ACC112 (cell line): Measurements from ENCODE around the gene CECR2.
A peak's percentile ranks its signal among the peaks of the same experiment; 100 is the strongest.

ENCODE experiments used
- H2AFZ ChIP-seq: fragments of 200-600 bp; sonication (generic); one replicate; pipeline ENCODE4 v1.6.0; 2017; ENCODE audit warnings: antibody characterized with exemption, low read length; ENCODE audit not compliant: unreplicated experiment
- H3K27ac ChIP-seq: fragments of 200-600 bp; sonication (generic); 2 replicates; pipeline ENCODE4 v1.5.1; 2014; ENCODE audit warnings: low read depth, mild to moderate bottlenecking, antibody characterized with exemption, low read length, moderate library complexity
- H3K27me3 ChIP-seq: fragments of 200-600 bp; sonication (generic); 2 replicates; pipeline ENCODE4 v1.6.1; 2014; ENCODE audit warnings: mild to moderate bottlenecking, antibody characterized with exemption, low read length, moderate library complexity, mixed read lengths; ENCODE audit not compliant: insufficient read depth
- H3K36me3 ChIP-seq: fragments of 200-600 bp; sonication (generic); 2 replicates; pipeline ENCODE4 v1.6.1; 2016; ENCODE audit warnings: mild to moderate bottlenecking, antibody characterized with exemption, low read length, moderate library complexity, mixed read lengths; ENCODE audit not compliant: insufficient read depth
- H3K4me1 ChIP-seq: fragments of 200-600 bp; sonication (generic); one replicate; pipeline ENCODE4 v1.6.1; 2016; ENCODE audit warnings: low read length, mixed read lengths; ENCODE audit not compliant: insufficient read depth, unreplicated experiment, control insufficient read depth
- H3K4me3 ChIP-seq: fragments of 200-600 bp; sonication (generic); 2 replicates; pipeline ENCODE4 v1.5.1; 2014; ENCODE audit warnings: mild to moderate bottlenecking, low read depth, low read length
- H3K79me2 ChIP-seq: fragments of 200-600 bp; sonication (generic); one replicate; pipeline ENCODE4 v1.6.0; 2016; ENCODE audit warnings: low read length; ENCODE audit not compliant: control insufficient read depth, unreplicated experiment, insufficient read depth

Gene CECR2

GRCh38 chr22:17343766-17344165 lies 25.5 kb upstream of the CECR2 start:
- H3K4me1 ChIP-seq: no peaks in the 10 kb centered on the region
- no peaks in the 10 kb centered on the region for H3K36me3 ChIP-seq
- H3K79me2 ChIP-seq: no peaks in the 10 kb centered on the region
- peaks cover 10% of the 10 kb centered on the region; the same call in 1 of the 2 replicates for H3K27me3 ChIP-seq
- no peak overlapping the region for H2AFZ ChIP-seq
- no peak overlapping the region for H3K27ac ChIP-seq
- no peak overlapping the region for H3K4me3 ChIP-seq

- no peaks in the 10 kb centered on the region for H3K4me1 ChIP-seq
- H3K27ac ChIP-seq: no peak overlapping the region
- H2AFZ ChIP-seq: no peak overlapping the region
- H3K36me3 ChIP-seq: no peaks in the 10 kb centered on the region
- H3K79me2 ChIP-seq: no peaks in the 10 kb centered on the region
- no peaks in the 10 kb centered on the region for H3K27me3 ChIP-seq
- no peak overlapping the region for H3K4me3 ChIP-seq
Observed at GRCh38 chr22:17346578-17346977, 22.7 kb upstream of the CECR2 start.

GRCh38 chr22:17347724-17348123 lies 21.5 kb upstream of the CECR2 start:
- H3K27ac ChIP-seq: no peak overlapping the region
- no peak overlapping the region for H2AFZ ChIP-seq
- H3K4me3 ChIP-seq: no peak overlapping the region
- no peaks in the 10 kb centered on the region for H3K4me1 ChIP-seq
- H3K36me3 ChIP-seq: no peaks in the 10 kb centered on the region
- H3K79me2 ChIP-seq: no peaks in the 10 kb centered on the region
- H3K27me3 ChIP-seq: no peaks in the 10 kb centered on the region

- Histone ChIP-seq H3K27ac (no peak overlapping the region), H2AFZ (peak overlapping the region; percentile 60), H3K4me3 (peak overlapping the region; percentile 56; the same call in 1 of the 2 replicates), H3K4me1 (no peaks in the 10 kb centered on the region), H3K36me3 (no peaks in the 10 kb centered on the region), H3K27me3 (no peaks in the 10 kb centered on the region), H3K79me2 (no peaks in the 10 kb centered on the region)
Observed at GRCh38 chr22:17348464-17349103, 20.7 kb upstream of the CECR2 start.

- H3K27ac ChIP-seq: no peak overlapping the region
- H3K4me1 ChIP-seq: no peaks in the 10 kb centered on the region
- H3K79me2 ChIP-seq: no peaks in the 10 kb centered on the region
- peak overlapping the region; percentile 56 for H3K4me3 ChIP-seq
- no peaks in the 10 kb centered on the region for H3K27me3 ChIP-seq
- H3K36me3 ChIP-seq: no peaks in the 10 kb centered on the region
- H2AFZ ChIP-seq: peak overlapping the region; percentile 60
Observed at GRCh38 chr22:17349172-17349571, 20.1 kb upstream of the CECR2 start.

- no peak overlapping the region for H3K27ac ChIP-seq
- no peak overlapping the region for H2AFZ ChIP-seq
- no peaks in the 10 kb centered on the region for H3K36me3 ChIP-seq
- H3K4me1 ChIP-seq: no peaks in the 10 kb centered on the region
- H3K4me3 ChIP-seq: no peak overlapping the region
- H3K79me2 ChIP-seq: no peaks in the 10 kb centered on the region
- H3K27me3 ChIP-seq: no peaks in the 10 kb centered on the region
Observed at GRCh38 chr22:17350292-17350691, 19.0 kb upstream of the CECR2 start.

- no peaks in the 10 kb centered on the region for H3K79me2 ChIP-seq
- H2AFZ ChIP-seq: no peak overlapping the region
- no peak overlapping the region for H3K27ac ChIP-seq
- H3K4me3 ChIP-seq: no peak overlapping the region
- H3K4me1 ChIP-seq: no peaks in the 10 kb centered on the region
- H3K36me3 ChIP-seq: no peaks in the 10 kb centered on the region
- no peaks in the 10 kb centered on the region for H3K27me3 ChIP-seq
Observed at GRCh38 chr22:17352798-17353197, 16.5 kb upstream of the CECR2 start.

- H3K27ac ChIP-seq: no peak overlapping the region
- no peak overlapping the region for H3K4me3 ChIP-seq
- H3K4me1 ChIP-seq: no peaks in the 10 kb centered on the region
- no peaks in the 10 kb centered on the region for H3K79me2 ChIP-seq
- H3K36me3 ChIP-seq: no peaks in the 10 kb centered on the region
- no peaks in the 10 kb centered on the region for H3K27me3 ChIP-seq
- no peak overlapping the region for H2AFZ ChIP-seq
Observed at GRCh38 chr22:17357688-17358087, 11.6 kb upstream of the CECR2 start.

- H3K27me3 ChIP-seq: no peaks in the 10 kb centered on the region
- H2AFZ ChIP-seq: no peak overlapping the region
- no peaks in the 10 kb centered on the region for H3K36me3 ChIP-seq
- no peak overlapping the region for H3K4me3 ChIP-seq
- H3K4me1 ChIP-seq: no peaks in the 10 kb centered on the region
- H3K79me2 ChIP-seq: no peaks in the 10 kb centered on the region
- H3K27ac ChIP-seq: no peak overlapping the region
Observed at GRCh38 chr22:17358415-17358814, 10.8 kb upstream of the CECR2 start.

GRCh38 chr22:17359501-17359900 lies 9.8 kb upstream of the CECR2 start:
- Histone ChIP-seq H3K36me3 (no peaks in the 10 kb centered on the region), H3K4me3 (no peak overlapping the region), H2AFZ (no peak overlapping the region), H3K27me3 (no peaks in the 10 kb centered on the region), H3K27ac (no peak overlapping the region), H3K79me2 (no peaks in the 10 kb centered on the region), H3K4me1 (no peaks in the 10 kb centered on the region)

GRCh38 chr22:17366329-17366728 lies 2.9 kb upstream of the CECR2 start:
- peaks cover 32% of the 10 kb centered on the region for H3K27me3 ChIP-seq
- no peak overlapping the region for H2AFZ ChIP-seq
- no peaks in the 10 kb centered on the region for H3K4me1 ChIP-seq
- no peaks in the 10 kb centered on the region for H3K79me2 ChIP-seq
- no peaks in the 10 kb centered on the region for H3K36me3 ChIP-seq
- no peak overlapping the region for H3K4me3 ChIP-seq
- H3K27ac ChIP-seq: no peak overlapping the region
